Lung microvascular endothelial cell (primary cell): ENCODE data around the gene DDX24. TPM values are rescaled to one million over a fixed set of nuclear protein-coding genes. Genes with fewer than 3 reads are reported as not detected.

Source experiments
- DNase-seq, 2 donors: peaks; one replicate each; pipeline versions ENCODE4 v3.0.0 to v3.0.0-alpha.2; 2010; ENCODE audit warnings: low read depth in 2 of 2
- total RNA-seq: library from RNA; depleted of rRNA; stranded (reverse); fragments of >200 nt; gene quantifications from 2 replicates; pipeline ENCODE4 v1.2.1, GENCODE V29; 2014

DDX24 gene
- total RNA-seq, 1 donor from 2014 or later: 79.8 TPM

DNA sequence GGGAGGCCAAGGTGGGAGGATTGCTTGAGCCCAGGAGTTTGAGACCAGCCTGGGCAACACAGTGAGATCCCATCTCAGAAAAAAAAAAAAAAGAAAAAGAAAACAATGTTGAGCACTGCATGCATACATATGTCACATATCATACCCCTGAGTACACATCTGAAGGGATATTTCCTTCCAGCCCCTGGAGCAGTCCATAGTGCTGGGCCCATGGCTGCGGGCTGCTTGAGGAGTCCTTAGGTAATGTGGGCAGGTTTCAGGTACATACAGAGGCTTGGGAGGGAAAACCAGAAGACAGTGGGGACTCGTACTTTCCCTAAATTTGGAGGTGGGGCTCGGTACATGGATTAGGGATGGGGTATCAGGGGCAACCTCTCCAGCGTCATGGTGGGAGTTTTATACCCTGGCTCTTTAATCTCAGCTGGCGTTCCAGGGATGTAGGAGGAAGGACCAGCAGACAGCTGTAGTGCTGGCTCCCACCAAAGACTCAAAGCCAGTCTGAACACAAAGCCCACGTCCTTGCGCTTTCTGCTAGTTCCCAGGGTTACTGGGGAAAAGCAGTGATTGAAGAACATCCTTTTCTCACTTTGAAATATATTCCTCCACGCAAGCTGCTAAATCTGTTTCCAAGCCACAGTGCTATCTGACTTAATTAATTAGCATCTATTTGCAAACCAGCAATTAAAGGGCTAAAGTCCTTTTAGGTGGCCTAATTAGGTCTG is 49.7 kb downstream of the DDX24 start:
- DNase-seq: no peak

DNA sequence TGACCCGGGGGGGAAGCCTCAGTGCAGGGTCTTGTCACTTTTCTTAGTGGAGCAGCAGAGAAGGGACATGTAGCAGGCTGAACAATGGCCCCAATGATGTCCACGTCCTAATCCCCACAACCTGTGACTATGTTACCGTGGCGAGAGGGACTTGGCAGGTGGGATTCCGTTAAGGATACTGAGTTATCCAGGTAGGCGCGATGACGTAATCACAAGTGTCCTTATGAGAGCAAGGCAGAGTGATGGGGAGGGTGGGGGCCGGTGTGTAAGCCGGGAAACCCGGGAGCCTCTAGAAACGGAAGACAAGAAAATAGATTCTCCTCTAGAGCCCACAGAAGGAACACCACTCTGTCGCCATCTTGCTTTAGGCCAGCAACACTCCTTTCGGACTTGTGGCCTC is 50.4 kb downstream of the DDX24 start:
- DNase-seq: no peak

DNA sequence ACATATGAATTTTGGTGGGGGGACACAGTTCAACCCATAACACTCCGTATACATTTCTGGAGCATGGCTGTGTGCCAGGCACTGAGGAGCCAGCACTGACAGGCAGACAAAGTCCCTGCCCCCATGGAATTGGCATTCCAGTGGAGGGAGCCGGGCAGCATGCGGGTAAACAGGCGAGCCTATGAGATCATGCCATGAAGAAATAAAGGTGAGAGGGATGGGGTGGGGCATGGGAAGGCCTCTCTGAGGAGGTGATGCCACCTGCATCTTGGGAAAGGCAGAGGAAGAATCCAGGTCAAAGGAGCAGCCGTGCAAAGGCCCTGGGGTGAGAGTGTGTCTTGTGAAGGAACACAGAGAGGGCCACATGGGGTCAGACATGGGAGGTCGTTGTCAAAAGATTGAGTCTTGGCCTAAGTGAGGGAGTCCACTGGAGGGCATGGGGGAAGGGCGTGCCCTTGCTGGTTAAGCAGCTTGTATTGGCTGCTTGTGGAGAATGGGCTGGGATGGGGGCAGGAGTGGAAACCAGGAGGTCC is 51.3 kb downstream of the DDX24 start:
- no peak for DNase-seq

DNA sequence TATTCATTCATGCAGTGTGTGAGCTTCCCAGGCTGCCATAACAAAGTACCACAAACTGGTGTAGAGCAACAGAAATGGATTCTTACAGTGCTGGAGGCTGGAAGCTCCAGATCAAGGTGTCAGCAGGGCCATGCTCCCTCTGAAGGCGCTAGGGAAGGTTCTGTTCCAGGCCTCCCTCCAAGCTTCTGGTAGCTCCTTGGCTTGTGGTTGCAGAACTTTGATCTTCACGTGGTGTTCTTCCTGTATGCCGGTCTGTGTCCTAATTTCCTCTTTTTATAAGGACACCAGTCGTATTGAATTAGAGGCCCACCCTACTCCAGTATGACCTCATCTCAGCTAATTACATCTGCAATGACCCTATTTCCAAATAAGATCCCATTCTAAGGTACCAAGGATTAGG is 51.7 kb downstream of the DDX24 start:
- no peak for DNase-seq

DNA sequence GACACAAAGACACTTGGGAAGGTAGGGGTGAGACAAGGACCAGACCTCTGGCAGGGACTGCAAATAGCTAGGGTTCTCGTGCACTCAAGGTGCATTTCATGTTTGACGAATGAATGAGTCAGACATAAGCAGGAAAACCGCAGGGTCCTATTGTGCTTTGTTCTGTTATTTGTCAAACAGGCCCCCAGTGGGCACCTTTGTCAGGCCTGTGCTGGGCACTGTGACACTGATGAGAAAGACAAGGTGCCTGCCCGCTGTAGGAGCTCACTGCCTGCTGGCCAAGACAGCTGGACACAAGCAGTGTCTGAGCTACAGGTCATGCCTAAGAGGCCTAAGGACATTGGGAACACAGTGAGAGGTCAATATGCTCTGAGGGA is 52.6 kb downstream of the DDX24 start:
- peak; percentile 24 to 80 for DNase-seq

DNA sequence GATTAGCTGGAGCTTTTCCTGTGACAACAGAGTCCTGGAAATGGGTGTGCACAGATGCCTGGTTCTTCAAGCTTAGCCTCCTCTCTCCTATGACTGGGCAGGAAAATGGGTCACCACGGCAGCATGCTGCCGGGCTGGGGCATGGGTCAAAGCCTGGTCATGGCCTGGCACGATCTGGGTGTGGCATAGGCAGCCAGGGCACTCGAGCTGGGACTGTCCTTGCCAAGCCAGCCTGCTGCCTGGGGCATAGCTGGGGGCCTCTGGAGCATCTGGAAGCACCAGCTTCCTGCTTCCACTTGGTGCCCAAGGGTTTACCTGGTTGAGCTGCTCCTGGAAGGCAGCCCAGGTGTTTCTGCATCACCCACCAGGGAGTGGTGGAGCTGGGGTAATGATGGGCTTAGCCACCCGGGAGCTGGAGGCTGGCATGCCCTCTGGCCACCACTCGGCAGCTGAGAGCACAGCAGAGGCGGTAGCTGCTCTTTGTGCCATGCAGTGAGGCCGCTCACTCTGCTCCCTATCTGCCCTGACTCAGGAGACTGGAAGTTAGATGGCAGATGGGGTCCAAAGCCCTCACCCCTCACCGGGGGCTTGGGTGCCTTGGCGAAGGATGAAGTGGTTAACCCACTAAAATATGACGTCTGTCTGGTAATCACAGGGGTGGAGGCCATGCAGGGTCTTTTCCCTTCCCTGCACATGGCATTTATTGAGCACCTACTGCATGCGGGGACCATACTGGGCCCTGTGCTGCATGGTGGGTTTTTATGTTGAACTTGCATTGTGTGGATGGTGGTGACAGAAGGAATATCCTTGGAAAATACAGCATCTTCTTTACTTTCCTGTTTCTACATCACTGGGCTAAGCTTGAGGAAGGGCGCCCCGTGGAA is 53.2 kb downstream of the DDX24 start:
- peak; percentile 22 to 44 for DNase-seq

DNA sequence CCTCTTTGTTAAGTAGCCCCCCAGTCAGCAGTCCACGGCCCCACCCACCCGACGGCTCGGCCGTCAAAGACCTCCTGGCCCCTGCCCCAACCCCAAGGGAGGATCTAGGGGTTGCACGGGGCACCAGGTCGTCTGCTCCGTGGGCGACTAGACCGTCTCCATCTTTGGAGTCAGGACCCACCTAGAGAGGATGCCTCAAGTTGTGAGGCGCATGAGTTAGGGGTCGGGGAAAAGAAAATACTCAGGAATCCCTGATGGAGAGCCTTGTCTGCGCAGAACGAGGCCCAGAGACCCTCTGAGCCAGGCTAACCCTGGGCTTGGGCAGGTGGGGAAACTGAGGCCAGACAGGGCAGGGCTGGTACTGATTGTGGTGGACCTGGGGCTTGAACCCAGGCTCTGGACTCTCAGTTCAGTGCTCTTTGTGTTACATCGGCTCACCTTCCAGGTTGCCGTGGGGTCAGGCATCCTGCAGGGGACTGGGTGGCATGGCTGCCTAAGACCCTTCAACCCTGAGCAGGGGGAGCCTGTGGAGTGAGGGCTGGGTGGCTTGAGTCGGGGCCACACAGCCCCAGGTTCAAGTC is 54.0 kb downstream of the DDX24 start:
- no peak for DNase-seq

DNA sequence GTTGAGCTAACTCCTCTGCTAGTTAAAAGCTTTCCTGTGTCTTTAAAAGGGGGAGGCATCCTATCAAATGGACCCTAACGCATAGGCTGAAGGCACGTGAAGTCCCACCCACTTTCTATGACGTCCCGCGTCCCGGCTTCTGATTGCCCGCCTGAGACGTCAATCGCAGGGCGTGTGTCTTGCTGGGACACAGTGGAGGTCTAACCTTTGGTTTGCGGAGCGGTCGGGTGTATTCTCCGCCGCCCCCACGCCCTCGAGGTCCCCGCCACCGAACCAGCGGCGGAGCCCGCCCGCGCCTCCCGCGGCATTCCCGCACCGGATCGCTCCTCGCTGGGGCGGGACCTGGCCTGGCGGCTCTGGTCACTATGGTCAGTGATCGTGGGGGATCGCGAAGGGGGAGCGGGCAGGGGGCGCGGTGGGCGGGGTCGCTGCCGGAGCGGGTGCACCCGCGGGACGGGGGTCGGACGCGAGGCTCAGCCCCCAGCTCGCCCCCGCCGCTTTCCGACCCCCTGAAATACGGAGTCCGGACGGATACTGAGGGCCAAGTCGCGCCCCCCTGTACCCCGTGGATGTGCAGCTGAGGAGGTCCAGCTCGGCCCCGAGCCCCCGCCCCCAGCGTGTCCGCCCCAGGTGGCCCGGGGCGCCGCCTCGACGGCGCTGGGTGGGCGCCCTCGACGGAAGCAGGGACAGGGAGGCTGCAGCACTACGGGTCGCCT is 54.7 kb downstream of the DDX24 start, which contains the start of gene OTUB2:
Gene OTUB2 (plus strand): TSS at position 168 of the 716 bp plus-strand sequence. CDS start 198 bp downstream, at position 366.
- DNase-seq: peak; percentile 98 to 99

DNA sequence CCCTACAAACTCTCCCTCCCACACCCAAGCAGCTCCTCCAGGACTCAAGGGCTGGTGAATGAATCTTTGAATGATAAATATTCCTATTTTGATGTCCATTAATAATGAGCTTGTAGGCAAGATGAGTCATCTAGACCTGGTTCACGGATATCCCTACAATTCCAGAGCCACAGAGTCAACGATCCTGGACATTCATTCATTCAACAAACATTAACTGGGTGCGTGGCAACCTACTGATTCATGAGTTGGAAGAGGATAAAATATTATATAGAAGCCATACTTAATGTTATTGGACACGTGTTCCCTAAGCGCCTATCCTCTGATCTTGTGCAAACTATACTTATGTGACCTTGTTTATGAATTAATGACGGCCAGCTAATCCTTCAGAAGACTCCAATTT is 55.3 kb downstream of the DDX24 start:
- DNase-seq: peak in 1 of 2 donors; percentile 39

DNA sequence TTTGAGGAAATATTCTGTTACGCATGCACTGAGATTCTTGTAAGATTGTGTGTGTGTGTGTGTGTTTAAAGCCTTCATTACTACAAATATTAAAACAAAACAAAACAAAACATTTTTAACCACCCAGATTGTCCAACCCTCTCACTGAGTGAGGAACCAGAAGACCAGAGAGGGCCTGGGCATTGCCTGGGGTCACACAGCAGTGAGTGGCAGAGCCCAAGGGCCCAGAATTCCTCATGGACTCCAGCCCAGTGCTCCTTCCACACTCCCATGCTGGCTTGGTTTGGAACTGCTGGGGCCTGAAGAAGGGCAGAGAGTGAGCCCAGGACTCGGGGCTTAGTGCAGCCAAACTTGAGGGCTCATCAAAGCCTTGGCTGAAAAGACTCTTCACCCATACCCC is 56.5 kb downstream of the DDX24 start:
- DNase-seq: no peak

DNA sequence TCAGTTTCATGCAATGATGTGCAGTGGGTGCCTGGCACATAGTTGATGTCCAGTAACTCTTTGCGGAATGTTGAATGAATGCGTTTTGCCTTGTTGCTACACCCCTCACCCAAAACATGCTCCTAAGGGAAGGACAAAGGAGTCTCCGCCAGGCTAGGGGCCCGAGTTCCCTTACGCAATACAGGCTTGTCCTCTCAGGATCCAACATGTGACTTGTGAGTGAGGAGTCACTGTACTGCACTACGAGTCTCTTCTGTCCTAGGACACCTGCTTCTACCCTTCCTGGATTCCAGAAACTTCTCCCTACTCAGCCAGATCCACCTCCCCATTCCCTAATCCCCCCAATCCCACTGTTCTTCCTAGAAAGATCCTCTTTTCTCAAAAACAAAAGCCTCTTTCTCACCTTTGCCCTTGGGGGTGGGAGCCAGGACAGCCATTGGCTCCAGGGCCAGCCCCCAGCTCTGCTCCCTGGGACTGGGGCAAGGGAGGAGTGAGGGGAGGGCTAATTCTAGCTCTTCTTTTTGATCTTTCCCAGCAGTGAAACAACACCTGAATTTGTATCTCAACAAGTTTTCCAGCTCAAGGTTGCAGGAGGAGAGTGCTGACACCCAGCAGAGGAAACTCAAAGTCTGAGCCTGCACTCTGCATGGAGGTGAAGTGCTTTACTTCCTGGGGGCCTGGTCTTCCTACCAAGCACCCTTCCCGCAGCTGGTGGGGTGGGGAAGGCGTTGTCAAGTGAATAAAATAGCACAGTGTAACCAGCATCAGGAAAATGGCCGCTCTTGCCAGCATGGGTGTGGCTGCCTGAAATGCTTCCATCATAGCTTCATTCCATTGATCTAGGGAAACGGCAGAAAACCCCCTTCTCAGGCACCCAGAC is 58.2 kb downstream of the DDX24 start:
- no peak for DNase-seq

DNA sequence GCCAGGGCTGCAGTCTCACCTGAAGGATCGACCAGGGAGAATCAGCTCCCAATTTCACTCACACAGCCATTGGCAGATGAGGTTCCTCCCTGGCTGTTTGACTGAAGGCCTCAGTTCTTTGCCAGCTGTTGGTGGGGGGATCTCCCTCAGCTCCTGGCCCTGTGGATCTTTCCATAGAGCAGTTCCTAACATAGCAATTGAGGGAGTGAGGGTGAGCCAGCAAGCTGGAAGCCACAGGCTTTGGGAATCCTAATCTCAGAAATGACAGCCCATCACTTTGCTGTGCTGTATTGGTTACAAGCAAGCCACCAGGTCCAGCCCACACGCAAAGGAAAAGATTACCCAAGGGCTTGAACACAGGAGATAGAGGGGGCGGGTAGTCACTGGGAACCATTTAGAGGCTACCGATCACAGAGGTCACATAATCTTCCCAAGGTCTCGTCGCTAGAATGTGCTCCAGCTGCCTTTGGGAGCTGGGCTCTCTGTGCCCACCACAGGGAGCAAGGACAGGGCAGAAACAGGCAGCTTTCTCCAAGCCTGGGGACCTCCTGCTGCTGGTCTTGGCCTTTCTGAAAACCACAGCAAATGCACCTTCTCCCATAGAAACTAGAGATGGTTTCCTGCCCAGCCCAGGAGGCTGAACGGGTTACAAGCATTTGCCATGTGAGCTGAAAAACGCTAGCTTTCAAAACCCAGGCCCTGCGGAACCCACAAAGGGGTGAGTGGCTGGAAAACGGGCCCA is 59.4 kb downstream of the DDX24 start:
- no peak for DNase-seq

DNA sequence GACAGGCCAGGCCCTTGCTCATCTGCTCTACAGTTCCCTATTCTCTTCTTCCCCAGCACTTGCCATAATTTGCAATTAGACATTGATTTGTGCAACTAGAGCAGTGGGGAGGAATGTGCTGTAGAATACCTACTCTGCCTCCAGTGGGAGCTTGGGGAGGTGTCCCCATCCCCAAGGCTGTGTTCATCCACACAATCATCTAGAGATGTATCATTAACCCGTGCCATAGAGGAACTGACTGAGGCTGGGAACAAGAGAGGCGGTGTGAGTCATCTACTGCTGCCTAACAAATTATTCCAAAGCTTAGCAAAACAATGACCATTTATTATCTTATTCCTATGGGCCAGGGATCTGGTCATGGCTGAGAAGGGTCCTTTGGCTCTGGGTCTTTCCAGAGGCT is 60.0 kb downstream of the DDX24 start:
- peak; percentile 13 to 50 for DNase-seq

DNA sequence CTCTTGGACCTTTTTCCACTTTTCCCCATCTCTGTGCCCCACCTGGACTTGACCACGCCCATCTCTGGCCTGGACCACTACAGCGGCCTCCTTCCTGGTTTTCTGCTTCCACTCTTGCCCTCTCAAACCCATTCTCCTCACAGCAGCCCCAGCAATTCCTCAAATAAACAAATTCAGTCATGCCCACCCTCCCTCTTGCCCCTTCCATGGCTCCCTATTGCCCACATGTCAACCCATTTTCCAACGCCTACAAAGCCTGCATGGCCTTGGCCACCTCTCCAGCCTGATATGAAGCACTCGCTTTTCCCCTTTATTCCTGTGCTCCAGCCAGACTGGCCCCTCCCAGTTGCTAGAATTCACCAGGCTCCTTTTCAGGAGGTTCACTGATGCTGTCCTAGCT is 60.7 kb downstream of the DDX24 start:
- DNase-seq: no peak

DNA sequence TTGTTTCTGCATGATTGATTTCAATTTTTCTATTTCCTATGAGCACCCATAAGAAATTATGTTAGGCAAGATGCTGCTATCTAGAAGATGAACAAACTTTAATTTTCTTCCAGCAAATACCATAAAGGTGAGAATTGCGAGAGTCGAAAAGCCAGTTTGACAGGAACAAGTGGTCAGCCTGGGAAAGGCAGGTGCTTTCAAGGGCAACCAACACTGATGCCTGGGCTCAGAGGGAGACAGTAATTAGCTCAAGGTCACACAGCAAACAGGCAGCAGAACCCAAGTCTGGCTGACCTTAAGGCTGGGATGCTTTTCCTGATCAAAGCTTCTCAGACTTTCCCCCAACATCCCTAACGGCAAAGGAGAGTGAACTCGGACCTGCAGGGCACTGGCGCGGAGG is 61.7 kb downstream of the DDX24 start:
- DNase-seq: no peak

DNA sequence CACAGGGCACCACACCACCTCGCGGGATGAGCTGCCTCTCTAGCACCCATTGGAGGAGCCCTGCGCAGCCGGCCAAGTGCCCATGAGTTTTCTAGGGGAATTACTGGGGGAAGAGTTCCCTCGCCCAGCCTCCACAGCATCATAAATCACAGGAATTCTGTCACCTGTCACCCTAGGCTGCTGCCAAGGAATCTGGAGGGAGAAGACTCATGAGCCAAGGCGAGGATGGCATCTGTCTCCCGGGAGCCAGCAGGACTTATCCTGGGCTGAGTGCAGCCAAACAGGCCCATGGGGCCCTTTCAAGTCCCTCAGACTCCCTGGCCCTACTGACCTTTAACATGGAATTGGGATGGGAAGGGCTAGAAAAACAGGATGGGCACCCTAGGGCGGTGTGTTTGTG is 62.7 kb downstream of the DDX24 start:
- no peak for DNase-seq

DNA sequence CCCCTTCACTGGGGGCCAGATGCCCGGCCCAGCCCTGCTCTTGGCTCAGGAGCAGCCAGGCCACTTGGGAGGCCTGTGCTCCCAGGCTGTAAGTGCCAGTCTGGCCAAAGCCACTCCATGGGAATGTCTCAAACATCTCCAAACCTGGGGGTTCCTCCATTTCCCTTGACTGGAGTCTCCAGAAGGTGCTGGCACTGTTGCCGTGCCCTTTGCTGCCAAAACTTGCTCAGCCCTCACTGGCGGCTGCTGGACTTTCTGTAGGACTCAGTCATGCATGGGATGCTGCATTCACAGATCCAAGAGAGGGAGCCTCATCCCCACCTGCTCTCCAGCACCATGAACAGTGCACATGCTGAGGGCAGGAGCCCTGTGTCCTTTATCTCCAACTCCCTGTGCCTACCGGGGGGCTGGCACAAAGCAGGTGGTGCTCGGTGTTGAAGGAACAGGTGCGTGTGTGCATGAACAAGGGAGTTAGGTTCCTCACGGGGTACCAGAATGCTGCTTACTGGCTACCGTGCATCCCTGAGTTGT is 64.5 kb downstream of the DDX24 start:
- DNase-seq: no peak

DNA sequence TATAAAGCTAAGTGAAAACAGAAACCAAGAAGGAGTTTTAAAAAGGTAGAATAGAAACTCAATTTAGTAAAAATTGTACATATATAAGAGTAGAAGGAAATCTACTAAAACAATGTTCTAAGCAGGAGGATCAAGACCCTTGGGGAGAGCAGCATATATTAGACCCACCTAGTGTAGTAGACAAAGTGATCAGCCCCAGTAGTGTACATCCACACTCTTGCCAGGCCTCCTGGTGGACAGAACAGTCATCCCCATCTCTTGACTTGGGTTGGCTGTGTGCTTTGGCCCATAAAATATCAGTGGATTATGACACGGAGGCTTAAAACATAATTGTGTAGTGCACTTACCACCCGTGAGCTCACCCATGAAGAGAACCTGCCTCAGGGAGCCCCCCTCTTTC is 65.8 kb downstream of the DDX24 start:
- DNase-seq: no peak

DNA sequence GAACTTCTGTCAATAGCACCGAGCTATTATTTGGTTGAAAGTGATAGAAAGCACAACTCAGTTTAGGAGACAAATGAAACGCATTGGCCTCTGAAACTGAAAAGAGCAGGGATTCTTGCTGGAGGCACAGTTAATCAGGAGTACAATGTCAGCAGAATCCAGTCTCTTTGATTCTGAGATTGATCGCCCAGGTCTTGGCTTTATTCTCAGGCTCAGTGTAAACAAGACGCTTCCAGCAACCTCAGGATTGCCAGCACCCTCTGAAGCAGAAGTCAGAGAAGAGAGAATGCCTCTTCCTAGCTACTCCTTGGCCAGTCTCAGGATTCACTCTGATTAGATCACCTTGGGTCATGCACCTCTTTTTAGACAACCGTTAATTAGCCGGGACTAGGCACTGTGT is 66.6 kb downstream of the DDX24 start:
- no peak for DNase-seq

DNA sequence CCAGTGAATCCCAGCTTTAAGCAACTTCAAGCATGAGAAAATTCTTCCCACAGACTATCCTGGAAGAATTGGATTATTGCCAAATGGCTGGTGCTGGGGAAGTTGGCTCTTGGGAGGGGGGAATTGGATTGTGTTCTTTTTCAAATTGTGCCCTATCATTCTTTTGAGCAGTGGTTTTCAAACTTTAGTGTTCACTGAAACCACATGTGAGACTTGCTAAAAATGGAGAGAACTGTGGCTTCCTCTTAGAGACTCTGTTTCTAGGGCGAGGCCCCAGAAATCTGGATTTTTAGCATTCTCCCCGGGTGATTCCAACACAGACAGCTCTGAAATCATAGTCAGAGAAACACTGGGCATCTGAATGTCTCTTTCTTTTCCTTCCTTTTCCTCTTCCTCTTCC is 69.2 kb downstream of the DDX24 start:
- no peak for DNase-seq
